GM21825 (cell line): ENCODE data around the gene ACIN1.
"Not testable (repeated sequence)": the region's sequence is repeated elsewhere in the genome, so short reads cannot be mapped to it uniquely, and the experiment has no call there.

Experiments
- ATAC-seq: cut with Tn5 transposase; IDR thresholded peaks from one replicate; pipeline ENCODE4 v1.9.1; 2021; ENCODE audit warnings: mild to moderate bottlenecking, moderate library complexity; ENCODE audit not compliant: unreplicated experiment

Gene ACIN1

GRCh38 chr14:23107620-23108019 lies 12.7 kb upstream of the ACIN1 start:
- ATAC-seq: not testable (repeated sequence)

- ATAC-seq: no peak
Observed at GRCh38 chr14:23106747-23107045, 11.8 kb upstream of the ACIN1 start.

DNA sequence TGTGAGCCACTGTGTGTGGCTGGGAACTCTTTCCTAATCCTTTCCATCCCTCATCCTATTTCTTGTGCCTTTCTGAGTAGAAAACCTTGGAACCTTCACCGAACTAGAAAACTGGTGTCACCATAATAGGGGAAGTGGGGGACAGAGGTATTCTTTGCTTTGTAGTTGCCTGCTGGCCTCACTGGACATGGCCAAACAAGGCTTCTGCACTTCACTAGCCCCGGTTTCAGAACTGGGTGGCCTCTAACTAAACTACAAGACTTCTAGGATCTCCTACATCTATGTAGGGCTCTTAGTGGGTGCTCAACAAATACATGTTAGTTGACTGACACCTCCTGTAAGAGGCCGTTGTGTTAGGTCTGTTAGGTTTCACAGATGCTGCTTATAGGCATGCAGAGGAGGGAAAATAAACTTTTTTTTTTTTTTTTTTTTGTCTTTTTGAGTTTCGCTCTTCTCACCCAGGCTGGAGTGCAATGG lies 10.4 kb upstream of the ACIN1 start:
- ATAC-seq: no peak

DNA sequence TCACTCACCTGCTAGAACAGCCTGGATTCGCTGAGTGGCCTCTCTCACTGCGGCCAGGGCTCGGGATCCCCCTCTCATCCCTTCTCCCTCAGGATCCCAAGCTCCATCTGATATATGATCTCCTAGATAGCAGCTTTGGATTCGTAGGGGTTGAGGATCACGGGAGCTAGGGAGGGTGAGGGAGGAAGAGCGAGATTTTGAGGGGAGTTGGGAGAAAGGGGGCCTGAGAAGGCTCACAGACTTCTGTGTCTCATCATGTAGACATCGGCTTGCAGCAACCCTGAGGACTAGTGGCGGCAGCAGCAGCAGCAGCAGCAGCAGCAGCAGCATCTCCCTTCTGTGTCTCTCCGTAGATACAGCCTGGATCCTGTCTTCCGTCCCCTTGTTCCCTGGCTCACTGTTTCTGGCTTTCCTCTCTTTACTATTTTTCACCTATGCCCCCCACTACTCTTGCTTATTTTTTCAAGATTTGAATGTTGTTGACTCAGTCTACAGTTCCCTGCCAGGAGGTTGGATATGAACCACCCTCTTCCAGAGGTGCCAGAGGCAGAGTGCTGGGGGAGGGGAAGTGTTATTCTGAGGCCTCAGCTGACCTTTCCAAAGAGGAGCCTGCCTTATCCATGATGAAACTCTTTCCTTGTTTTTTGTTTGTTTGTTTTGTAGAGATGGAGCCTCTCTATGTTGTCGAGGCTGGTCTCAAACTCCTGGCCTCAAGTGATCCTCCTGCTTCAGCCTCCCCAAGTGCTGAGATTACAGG lies 9.8 kb upstream of the ACIN1 start, which contains the start of gene CIROP:
Gene CIROP (minus strand): TSS at position 399 of the 757 bp plus-strand sequence. CDS start 69 bp downstream, at position 330.
- ATAC-seq: no peak

GRCh38 chr14:23104070-23104590 lies 9.2 kb upstream of the ACIN1 start:
- ATAC-seq: no peak

DNA sequence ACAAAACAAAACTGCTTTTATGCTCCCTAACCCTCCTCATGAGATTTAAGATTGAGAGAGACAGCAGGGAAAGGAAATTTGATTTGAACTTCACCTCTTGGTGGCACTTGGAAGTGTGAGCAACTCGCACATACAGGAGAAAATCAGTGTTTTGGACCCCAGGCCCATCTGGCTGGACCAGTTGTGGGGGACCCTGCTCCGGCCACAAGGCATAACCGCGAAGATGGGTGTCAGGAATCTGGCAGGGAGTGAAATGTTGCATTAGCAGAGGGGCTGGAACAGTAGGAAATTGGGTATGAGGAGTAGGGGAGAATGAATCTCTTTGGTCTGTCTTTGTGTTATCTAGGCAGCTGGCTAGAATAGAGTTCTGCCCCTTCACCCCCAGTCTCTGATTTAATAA lies 8.6 kb upstream of the ACIN1 start:
- no peak for ATAC-seq

GRCh38 chr14:23102801-23103200 lies 7.9 kb upstream of the ACIN1 start:
- ATAC-seq: no peak

DNA sequence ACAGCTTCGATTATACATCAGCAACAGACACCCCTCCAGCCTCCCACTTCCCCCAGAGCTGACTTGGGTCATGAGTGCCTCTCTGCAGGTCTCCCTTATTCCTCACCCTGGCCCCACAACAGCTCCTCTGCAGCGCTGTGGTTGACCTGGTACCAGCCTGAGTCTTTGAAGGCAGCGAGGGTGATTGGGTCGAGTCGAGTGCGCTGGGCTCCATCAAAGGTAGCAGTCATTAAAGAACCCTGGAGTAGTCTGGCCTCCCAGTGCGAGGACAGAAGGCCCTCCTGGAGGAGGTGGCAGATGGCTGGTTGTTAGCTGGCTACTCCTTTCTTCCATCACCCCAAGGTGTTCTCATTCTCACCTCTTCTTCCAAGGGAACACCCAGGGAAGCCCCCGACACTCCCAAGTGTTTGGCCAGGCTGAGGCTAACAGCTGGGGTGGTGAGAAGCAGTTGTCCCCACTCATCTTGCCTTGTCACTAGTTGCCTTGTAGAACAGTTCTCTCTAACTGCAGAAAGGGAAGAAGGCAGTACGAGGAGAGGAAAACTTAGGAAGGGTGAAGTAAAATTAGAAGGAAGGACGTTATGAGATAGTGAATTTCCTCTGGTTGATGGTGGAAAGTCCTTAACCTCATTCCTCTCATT lies 7.2 kb upstream of the ACIN1 start:
- ATAC-seq: no peak

- no peak for ATAC-seq
Observed at GRCh38 chr14:23101213-23101970, 6.5 kb upstream of the ACIN1 start.

DNA sequence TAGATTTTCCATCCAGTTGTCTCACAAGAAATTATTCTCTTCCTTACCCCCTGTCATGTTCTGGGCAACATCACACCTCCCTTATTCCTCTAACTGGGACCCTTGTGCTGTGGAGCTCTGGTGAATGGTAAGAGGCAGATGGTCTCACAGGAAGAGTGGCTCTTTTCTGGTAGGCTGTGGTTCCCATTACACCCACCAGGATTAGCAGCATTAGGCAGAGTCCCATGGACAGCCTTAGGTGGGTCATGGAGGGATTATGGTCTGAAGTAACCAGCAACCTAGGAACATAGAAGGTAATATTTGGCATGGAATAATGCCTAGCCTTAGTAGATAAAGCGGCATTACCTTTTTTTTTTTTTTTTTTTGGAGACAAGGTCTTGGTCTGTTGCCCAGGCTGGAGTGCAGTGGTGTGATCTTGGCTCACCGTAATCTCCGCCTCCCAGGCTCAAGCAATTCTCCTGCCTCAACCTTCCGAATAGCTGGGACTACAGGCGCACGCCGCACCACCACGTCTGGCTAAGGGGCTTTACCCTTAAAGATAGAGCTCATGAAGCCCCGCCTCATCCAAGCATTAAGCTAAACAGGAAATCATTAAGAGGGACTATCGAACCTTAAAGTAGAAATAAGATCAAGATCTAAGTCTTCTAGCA lies 4.4 kb upstream of the ACIN1 start:
- ATAC-seq: no peak

- no peak for ATAC-seq
Observed at GRCh38 chr14:23097786-23098185, 2.9 kb upstream of the ACIN1 start.

GRCh38 chr14:23095196-23096108 lies 516 bp upstream of the ACIN1 start, which contains the start of gene C14orf119:
C14orf119 (plus strand) TSS chr14:23095505; CDS start chr14:23097659, 2,154 bp downstream.
- peak; percentile 86 for ATAC-seq

GRCh38 chr14:23093991-23094665 lies 808 bp downstream of the ACIN1 start:
- no peak for ATAC-seq

DNA sequence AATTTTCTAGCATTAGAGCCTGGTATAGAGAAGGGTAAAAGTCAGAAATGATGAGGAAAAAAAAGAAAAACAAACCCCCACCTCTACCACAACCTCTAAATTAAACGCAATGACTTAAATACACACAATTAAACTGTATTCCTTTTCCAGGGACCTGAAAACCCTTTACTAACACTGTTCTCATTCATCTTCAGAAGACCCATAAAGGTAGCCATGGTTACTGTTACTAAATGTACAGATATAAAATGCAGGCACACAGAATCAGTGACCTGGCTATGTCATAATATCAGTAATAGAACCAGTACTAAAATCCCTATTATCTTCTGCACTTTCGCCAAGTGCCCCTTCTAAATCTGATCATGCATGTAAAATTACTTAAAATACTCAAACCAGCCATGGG lies 1.4 kb downstream of the ACIN1 start:
- ATAC-seq: no peak

- ATAC-seq: no peak
Observed at GRCh38 chr14:23093104-23093503, 1.8 kb downstream of the ACIN1 start.

GRCh38 chr14:23091294-23092225 lies 3.4 kb downstream of the ACIN1 start:
- no peak for ATAC-seq

DNA sequence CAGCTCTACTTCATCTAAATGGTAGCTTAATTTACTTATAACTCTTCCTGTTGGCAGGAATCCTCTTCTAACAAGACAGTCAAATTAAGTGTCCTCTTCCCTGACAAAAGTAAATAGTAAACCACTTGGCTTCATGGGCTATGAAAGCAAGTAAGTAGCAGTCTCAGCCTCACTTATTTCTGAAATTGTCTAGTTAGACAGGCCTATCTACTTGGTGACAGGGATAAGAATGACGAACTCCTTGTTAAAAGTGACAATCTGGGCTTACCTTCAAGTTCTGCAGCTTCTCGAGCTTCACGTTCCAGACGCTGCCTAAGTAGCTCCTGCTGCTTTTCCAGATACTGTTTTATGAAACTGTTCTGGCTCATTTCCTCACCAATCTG lies 4.7 kb downstream of the ACIN1 start:
- ATAC-seq: no peak
